ENCODE data around the gene PTPRN2.

- TF ChIP-seq CTCF (IDR thresholded peaks at IDR 0.05) (no peak), POLR2AphosphoS5 (IDR thresholded peaks at IDR 0.05) (no peak), POLR2A (IDR thresholded peaks at IDR 0.05) (no peak)
Measured at GRCh38 chr7:157543791-157544190, 1043.8 kb downstream of the PTPRN2 start.
